HEK293T (cell line): Measurements from ENCODE around the gene SLC25A21.

Source experiments
- CTCF ChIA-PET: fragments of 350-600 bp; formaldehyde crosslinking; extraction: SDS; loops from one replicate; lab custom pipeline; 2021; ENCODE audit warnings: antibody characterized with exemption, inconsistent platforms; lab: Yijun Ruan, JAX
- POLR2A ChIA-PET: fragments of 350-600 bp; formaldehyde crosslinking; extraction: SDS; loops from one replicate; lab custom pipeline; 2020; ENCODE audit warnings: antibody characterized with exemption, inconsistent platforms; lab: Yijun Ruan, JAX
- DNase-seq: peaks from one replicate; pipeline ENCODE4 v3.0.0; 2012; ENCODE audit warnings: mixed read lengths; ENCODE audit errors: extremely low spot score
- ARNT ChIP-seq: fragments of 450-650 bp; IDR thresholded peaks from 2 replicates; pipeline ENCODE4 v1.6.1; 2017; ENCODE audit warnings: mild to moderate bottlenecking
- BHLHE40 ChIP-seq: fragments of 450-650 bp; IDR thresholded peaks from 2 replicates; pipeline ENCODE4 v1.6.1; 2016; ENCODE audit warnings: mild to moderate bottlenecking, moderate library complexity, borderline replicate concordance
- CTBP1 ChIP-seq: fragments of 450-650 bp; IDR thresholded peaks from 2 replicates; pipeline ENCODE4 v1.6.1; 2016; ENCODE audit warnings: borderline replicate concordance
- FOXA1 ChIP-seq: fragments of 450-650 bp; IDR thresholded peaks from 2 replicates; pipeline ENCODE4 v1.6.1; 2016; ENCODE audit warnings: mild to moderate bottlenecking
- FOXK2 ChIP-seq: fragments of 450-650 bp; IDR thresholded peaks from 2 replicates; pipeline ENCODE4 v1.6.1; 2016; ENCODE audit warnings: mild to moderate bottlenecking
- FOXM1 ChIP-seq: fragments of 450-650 bp; IDR thresholded peaks from 2 replicates; pipeline ENCODE4 v1.6.1; 2017; ENCODE audit warnings: mild to moderate bottlenecking, borderline replicate concordance
- HDGF ChIP-seq: fragments of 450-650 bp; IDR thresholded peaks from 2 replicates; pipeline ENCODE4 v1.6.1; 2017; ENCODE audit warnings: antibody characterized with exemption, borderline replicate concordance
- L3MBTL2 ChIP-seq: fragments of 450-650 bp; conservative IDR thresholded peaks from 2 replicates; pipeline ENCODE4 v1.6.1; 2016; ENCODE audit warnings: mild to moderate bottlenecking
- NFRKB ChIP-seq: fragments of 450-650 bp; IDR thresholded peaks from 2 replicates; pipeline ENCODE4 v1.6.1; 2016; ENCODE audit warnings: mild to moderate bottlenecking, moderate library complexity
- SP1 ChIP-seq: fragments of 450-650 bp; IDR thresholded peaks from 2 replicates; pipeline ENCODE4 v1.6.1; 2017
- SUZ12 ChIP-seq: fragments of 450-650 bp; IDR thresholded peaks from 2 replicates; pipeline ENCODE4 v1.6.1; 2016; ENCODE audit warnings: mild to moderate bottlenecking
- TARDBP ChIP-seq: fragments of 450-650 bp; IDR thresholded peaks from 2 replicates; pipeline ENCODE4 v1.6.1; 2016
- ZNF384 ChIP-seq: fragments of 450-650 bp; IDR thresholded peaks from 2 replicates; pipeline ENCODE4 v1.6.1; 2016
- TF ChIP-seq, protein P1 (sequence below): fragments of 450-650 bp; IDR thresholded peaks from 2 replicates; pipeline ENCODE4 v1.6.1; 2016

Gene SLC25A21

DNA sequence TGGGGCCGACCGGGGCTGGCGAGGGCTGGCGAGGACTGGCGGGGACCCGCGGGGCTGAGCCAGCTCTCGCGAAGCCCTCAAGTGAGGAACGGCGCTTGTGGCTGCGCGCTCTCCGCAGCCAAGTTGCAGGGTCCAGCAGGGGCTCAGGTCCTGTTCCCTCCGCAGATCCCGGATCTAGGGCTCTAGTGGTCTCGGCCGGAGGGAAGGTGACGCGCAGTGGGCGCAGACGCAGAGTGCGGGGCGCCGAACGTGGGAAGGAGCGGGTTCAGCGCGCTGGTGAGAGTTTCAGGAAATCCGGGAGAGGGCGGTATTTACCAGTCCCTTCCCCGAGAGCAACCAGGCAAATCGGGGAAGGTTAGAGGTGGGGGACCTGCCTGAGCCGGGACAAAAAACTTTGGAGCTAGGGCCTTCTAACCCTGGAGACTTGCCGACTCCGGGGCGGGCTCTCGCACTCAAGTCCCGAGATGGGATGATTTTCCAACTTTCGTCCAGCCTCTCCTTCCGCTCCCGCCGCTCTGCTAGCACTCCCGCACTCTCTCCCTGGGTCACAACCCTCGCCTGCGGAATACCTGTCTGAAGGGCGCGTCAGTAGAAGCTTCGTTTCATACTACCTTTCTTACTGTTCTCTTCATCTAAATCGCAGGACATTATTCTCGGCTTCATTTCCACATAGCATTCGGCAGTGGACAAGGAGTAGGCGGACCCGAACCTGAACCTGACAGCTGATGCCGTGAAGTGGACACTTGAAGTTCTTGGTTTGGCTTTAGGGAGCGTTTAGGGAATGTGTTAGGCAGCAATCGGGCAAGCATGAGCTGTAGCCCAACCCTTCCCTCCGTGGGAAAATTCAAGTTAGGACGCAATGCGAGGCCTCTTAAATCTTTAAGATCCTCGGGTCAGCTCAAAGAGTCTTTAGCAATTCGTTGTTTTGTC lies 524.3 kb downstream of the SLC25A21 start:
- TF ChIP-seq ARNT (no peak), BHLHE40 (no peak), FOXK2 (no peak), L3MBTL2 (no peak), HDGF (no peak), ZNF384 (no peak), NFRKB (no peak), SP1 (no peak), FOXM1 (no peak)
- ChIA-PET CTCF (interaction anchor here (0.6 to 3.1 kb wide), 12 partner anchors 11 to 502 kb away, joined by 3 to 20 read pairs (median 4); no protein-coding TSS in a partner anchor), POLR2A (interaction anchor here (2.9 kb wide), 1 partner anchor 14 kb away, joined by 17 read pairs; the partner anchor contains the start of gene PAX9)
- no peak for DNase-seq

DNA sequence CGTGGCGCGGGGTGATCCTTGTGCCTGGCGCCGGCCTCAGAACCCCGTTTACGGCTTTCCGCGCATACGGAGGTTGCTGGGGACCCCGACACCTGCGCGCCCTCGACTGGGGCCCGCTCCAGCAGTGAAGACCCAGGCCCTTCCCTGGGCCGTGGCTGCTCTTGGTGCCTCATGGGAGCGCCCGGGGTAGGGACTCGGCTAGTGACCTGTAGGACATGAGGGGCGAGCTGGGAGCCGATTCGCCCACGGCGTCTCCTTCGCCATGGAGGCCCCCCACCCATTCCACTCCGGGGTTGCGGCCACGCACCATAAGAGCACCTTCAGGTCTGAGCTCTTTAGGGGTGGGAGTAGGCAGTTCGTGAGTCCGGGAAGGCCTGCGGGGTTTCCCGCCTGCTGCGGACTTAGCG lies 525.0 kb downstream of the SLC25A21 start:
- CTCF ChIA-PET = interaction anchor here (0.8 to 2.4 kb wide), 7 partner anchors 13 to 503 kb away, joined by 3 to 20 read pairs (median 4); no protein-coding TSS in a partner anchor
- DNase-seq = no peak
- no peak for TF ChIP-seq SUZ12
- TF ChIP-seq ZNF384 = no peak
- no peak for TF ChIP-seq FOXK2
- TF ChIP-seq CTBP1 = no peak
- TF ChIP-seq NFRKB = no peak
- POLR2A ChIA-PET = no interaction called here

GRCh38 chr14:36646664-36647416 lies 525.6 kb downstream of the SLC25A21 start:
- DNase-seq = no peak
- CTCF ChIA-PET = interaction anchor here (0.8 to 2.4 kb wide), 5 partner anchors 13 to 471 kb away, joined by 3 to 20 read pairs (median 4); no protein-coding TSS in a partner anchor
- POLR2A ChIA-PET = interaction anchor here (0.8 kb wide), 1 partner anchor 370 kb away, joined by 3 read pairs; no protein-coding TSS in a partner anchor

GRCh38 chr14:36633580-36633979 lies 538.8 kb downstream of the SLC25A21 start:
- no peak for DNase-seq
- CTCF ChIA-PET = interaction anchor here (0.7 kb wide), 1 partner anchor 14 kb away, joined by 3 read pairs; no protein-coding TSS in a partner anchor
- POLR2A ChIA-PET = no interaction called here
- no peak for TF ChIP-seq TARDBP
- no peak for TF ChIP-seq NFRKB
- no peak for TF ChIP-seq FOXM1

More at GRCh38 chr14:36646664-36647416, 525.6 kb downstream of the SLC25A21 start:
- TF ChIP-seq CTBP1 = no peak
- no peak for TF ChIP-seq NFRKB
- TF ChIP-seq L3MBTL2 = no peak
- TF ChIP-seq ZNF384 = no peak
- no peak for TF ChIP-seq FOXA1
- no peak for TF ChIP-seq SP1
- TF ChIP-seq HDGF = no peak
- no peak for TF ChIP-seq ARNT
- TF ChIP-seq, protein P1, sequence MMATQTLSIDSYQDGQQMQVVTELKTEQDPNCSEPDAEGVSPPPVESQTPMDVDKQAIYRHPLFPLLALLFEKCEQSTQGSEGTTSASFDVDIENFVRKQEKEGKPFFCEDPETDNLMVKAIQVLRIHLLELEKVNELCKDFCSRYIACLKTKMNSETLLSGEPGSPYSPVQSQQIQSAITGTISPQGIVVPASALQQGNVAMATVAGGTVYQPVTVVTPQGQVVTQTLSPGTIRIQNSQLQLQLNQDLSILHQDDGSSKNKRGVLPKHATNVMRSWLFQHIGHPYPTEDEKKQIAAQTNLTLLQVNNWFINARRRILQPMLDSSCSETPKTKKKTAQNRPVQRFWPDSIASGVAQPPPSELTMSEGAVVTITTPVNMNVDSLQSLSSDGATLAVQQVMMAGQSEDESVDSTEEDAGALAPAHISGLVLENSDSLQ = no peak
- TF ChIP-seq BHLHE40 = no peak
- TF ChIP-seq TARDBP = no peak
- no peak for TF ChIP-seq FOXM1
